HG03039 (cell line): ENCODE results near the gene PACRG.

Source experiments
- ATAC-seq: cut with Tn5 transposase; IDR thresholded peaks from one replicate; pipeline ENCODE4 v1.9.1; 2021; ENCODE audit warnings: mild to moderate bottlenecking, moderate library complexity; ENCODE audit not compliant: unreplicated experiment

PACRG gene

DNA sequence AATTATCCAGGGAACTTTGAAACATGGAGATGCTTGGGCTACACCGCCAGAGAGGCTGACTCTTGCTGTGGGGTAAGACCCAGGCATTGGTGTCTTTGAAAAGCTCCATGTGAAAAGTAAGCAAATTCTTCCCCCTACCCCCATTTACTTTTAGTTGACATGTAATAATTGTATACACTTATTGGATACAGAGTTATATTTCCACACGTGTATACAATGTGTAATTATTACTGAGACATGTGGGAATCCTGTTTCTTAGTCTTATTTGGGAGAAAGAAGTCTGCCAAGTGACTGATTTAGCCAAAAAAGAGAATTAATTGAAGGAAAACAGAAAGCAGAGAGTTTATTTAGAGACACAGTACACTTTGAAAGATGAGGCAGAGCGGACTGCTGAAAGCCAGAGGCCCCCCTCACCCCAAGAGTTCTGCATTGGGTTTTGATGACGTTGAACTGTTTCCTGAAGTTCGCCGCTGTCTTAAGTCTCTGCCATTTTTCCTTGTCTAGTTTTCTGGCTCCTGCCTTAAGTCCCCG is 193.8 kb downstream of the PACRG start:
- no peak for ATAC-seq

DNA sequence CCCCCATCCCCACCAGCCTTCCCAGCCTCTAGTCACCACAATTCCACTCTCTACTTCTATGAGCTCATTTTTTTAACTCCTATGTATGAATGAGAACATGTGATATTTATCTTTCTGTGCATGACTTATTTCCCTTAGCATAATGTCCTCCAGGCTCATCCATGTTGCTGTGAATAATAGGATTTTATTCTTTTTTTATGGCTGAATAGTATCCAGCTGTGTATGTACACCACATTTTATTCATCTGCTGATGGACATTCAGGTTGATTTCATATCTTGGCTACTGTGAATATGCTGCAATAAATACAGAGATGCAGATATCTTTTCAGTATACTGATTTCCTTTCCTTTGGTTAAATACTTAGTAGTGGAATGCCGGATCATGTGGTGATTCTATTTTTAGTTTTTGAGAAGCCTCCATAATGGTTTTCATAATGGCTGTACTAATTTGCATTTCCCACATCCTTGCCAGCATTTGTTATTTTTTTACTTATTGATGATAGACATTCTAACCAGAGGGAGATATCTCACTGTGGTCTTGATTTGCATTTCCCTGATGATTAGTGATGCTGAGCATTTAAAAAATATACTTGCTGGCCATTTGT is 194.9 kb downstream of the PACRG start:
- ATAC-seq: no peak

DNA sequence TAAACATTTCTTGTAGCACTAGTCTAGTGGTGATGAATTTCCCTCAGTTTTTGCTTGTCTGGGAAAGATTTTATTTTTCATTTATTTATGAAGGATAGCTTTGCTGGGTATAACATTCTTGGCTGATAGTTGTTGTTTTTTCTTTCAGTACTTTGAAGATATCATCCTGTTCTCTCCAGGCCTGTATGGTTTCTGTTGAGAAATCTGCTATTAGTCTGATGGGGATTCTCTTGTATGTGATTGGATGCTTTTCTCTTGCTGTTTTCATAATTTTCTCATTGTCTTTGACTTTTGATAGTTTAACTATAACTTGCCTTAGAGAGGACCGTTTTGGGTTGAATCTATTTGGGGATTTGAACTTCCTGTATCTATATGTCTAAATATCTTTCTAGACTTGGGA is 207.1 kb downstream of the PACRG start:
- no peak for ATAC-seq

DNA sequence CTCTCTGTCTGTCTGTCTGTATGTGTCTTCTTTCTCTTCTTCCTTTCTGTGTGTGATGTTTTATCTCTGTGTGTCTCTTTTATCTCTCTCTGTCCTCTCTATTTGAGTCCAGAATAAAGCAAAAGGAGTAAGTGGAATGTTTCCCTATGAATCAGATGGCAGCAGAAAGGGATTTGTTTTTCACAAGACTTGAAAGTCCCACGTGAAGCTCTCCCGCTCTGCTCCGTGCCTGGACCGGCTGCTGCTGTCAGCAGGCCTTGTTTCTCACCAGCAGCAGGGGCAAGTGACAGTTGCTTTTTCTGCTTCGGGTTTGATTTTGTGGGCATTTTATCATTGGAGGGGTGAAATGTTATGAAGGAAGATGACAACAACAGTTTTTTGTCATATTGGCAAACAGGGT is 212.7 kb downstream of the PACRG start:
- no peak for ATAC-seq

DNA sequence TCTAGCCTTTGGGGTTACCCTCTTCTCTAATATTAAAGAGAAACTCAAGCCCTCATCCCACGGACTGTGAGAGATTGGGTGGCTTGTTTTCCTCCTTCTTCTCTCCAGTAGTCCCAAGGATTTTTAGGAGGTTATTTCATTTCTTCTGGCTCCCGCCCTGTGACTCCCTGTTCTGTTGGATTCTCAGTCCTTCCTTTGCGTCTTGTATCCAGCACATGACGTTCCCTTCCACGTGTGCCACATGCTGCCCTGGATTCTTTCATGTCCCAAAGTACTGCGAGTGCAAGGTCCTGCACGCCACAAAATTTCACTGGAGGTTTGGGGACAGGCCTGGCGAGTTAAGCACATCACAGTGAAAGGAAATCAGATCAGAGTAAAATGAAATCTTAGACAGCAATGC is 213.4 kb downstream of the PACRG start:
- no peak for ATAC-seq

DNA sequence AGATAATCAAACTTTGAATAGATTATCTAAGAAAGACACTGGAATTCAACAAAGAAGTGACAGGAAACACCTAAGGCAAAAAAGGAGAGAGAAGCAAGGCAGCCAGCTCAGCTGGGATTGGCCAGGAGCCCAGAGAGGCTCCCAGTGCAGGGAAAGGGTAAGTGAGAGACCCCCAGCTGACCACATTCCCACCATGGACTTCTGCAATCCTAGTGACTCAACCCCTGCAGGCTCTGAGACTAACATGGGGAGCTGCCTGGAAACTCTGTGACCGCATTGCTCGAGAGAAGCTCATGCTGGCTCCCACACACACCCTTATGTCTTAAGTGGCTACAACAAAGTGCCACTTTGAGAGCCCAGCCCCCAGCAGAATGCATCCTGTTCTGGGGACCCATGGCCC is 215.1 kb downstream of the PACRG start:
- no peak for ATAC-seq

DNA sequence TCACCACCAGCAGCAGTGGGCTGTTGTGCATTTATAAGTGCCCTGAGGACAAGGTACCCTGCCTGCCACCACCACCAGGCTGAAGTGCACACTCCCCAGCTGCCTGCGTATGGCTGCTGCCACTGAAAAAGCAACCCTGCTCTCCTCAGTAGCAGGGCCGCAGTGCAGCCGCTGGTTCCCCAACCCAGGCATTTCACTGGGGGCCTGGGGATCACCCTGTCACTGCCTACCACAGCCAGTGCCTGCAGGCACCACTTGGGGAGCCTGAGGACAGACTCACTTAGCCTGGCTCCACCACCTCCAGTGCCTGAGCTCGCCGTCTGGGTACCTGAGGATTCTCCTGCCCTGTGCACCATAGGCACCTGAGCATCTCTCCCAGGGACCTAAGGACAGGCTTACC is 215.6 kb downstream of the PACRG start:
- ATAC-seq: no peak

DNA sequence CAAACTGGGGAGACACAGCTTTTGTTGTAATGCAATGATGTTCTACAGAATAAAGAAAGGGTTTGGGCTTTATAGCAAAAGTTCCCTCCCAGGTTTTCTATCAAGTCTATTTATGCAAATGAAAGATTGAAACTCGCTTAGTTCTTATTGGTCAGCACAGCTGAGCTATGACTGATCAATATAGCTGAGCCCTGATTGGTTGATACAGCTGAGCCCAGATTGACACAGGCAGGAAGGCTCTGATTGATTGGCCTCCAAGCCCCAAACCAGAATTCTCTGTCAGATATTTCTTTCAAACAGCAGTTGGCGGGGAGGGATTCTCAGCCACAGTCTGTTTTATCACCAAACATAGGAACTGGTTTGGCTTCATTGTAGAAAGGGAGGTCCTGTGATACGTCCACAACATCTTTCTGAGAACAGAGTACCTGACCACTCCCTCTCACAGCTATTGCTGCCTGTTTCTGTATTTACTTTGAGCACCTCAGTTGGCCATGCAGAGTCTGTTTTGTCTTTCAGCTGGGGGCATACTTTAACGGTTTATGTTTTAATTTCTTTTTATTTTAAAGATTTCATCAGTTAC is 223.5 kb downstream of the PACRG start:
- ATAC-seq: no peak

DNA sequence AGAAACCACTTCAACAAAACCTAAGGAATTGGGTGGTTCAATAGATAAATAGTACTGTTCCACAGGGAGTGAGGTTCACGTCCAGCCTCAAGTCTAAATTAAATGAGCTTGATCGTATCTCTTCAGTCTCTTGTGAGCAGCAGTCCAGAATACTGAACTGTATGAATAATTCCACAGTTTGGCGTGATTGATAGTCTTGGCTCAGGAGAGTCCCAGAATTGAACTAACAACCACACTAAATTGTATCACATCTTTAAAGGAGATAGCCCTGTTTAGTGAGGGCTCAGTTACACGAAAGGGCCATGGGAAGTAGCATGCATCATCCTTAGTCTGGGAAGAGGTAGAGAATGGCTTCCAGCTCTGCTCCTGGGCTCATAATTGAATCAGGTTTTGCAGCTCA is 224.6 kb downstream of the PACRG start:
- no peak for ATAC-seq

DNA sequence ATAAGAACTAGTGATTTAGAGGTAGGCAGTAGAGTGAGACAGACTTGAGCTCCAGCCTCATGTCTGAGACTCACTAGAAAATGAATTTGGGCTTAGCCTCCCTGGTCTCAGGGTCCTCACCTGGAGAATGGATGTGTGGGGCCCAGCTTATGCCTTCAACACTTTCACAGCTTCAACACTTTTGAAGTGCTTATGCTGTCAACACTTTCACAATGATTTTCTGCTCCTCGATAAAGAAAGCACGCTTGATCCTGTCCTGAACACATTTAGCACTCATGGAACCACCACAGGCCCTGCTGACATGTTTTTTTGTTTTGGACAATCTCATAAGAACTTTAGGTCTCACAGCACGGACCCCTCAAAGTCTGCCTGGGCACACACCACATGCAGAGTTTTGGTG is 229.3 kb downstream of the PACRG start:
- ATAC-seq: no peak

DNA sequence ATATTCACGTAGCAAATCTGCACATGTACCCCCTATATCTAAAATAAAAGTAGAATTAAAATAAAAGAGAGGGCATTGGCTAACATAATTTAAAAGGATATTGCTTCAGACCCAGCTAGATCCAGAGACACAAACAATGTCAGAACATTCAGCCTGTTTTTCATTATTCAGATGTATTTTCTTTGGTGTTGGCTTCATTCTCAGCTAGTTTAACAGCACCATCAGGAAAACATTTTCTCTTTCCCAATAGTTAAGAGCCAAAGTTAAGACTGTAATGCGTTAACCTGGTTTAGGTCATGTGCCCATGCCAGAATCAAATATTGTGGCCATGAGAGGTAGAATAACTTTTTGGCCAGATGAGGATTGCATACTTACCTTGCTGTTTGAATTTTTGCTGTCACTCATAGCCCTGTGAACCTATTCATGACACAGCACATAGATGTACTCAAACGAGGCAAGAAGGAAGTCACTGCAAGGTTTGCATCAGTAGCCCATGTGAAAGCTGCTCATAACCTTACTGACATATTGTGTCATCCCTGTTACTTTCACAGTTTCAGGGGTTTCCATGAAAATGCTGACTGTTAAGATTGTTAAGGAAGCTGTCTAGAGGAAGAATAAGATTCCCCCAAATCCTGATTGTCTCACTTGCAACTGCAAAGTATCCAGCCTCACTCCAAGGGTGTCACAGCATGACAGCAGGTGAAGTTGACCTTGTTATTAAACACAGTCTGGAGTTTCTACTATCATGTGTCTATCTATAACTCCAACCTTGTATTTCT is 233.1 kb downstream of the PACRG start:
- ATAC-seq: no peak

DNA sequence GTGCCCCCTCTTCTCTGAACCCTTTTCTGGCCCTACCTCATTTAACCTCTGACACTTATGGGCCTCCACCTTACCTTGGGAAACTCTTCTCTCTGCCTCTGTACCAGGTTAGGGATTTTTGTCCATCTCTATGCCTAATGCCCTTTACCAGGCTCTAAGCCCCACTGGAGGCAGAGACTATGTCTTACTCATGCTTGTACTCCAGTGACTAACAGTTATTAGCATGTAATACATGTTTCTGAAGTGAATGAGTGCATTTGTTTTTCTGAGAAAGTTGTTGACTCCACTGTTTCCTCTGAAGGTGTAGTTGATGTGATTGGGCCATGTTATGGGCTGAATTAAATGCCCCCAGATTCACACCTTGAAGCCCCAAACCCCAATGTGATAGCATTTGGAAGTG is 234.3 kb downstream of the PACRG start:
- ATAC-seq: no peak

DNA sequence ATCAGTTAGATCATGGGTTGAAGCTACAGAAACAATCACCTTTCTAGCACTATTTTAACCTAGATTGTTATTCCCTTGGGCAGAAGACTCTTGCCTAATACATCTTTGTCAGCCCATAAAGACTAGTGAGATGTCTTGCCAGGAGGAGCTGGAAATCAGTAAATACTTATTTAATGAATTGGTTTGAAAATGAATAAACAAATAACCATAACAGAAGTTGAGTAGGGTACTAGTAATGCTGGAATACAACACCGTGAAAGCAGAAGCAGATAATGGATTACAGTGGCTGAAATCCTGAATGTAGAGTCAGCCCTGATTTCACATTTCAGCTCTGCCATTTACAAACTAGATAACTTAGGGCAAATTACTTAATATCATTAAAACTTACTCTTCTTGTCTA is 236.1 kb downstream of the PACRG start:
- no peak for ATAC-seq

DNA sequence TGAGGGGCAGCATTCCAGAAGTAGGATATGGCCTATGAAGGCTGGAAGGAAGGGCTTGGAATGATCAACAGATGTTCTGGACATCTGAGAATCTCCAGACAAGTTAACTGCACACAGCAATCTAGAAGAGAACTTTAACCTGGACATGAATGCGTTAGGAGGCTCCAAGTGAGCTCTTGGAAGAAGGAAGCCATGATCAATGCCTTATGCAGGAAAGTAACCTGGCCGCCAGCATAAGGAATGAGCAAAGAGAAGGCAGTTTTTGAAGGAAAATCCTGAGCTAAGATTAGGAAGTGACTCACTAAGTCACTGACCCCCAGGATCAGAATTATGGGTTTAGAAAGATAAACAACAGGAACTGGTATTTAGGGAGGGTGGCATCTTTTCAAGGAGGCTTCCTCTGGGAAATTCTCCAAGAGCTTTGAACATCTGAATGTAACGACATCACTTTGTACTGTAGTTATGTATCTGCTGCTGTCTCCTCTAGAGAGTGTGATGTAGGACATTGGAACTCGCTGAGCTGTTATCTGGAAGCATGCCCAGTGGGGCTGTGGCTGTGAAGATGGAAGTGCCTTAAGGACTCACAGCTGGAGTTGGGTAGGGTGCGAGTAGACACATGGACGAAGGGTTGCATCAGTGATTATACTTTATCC is 236.8 kb downstream of the PACRG start:
- no peak for ATAC-seq

DNA sequence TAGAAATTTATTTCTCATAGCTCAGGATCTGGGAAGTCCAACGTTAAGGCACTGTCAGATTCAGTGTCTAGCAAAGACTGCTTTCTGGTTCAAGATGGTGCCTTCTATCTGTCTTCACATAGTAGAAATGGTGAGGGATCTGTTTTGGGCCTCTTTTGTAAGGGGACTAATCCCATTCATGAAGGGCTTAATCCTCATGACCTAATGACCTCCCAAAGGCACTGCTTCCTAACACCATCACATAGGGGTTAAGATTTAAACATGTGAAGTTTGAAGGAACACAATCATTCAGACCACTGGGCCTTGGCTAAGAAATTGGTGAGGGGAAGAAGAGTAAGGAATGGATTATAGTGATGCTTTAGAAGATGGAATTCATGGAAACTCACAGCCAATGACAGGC is 237.6 kb downstream of the PACRG start:
- ATAC-seq: no peak

DNA sequence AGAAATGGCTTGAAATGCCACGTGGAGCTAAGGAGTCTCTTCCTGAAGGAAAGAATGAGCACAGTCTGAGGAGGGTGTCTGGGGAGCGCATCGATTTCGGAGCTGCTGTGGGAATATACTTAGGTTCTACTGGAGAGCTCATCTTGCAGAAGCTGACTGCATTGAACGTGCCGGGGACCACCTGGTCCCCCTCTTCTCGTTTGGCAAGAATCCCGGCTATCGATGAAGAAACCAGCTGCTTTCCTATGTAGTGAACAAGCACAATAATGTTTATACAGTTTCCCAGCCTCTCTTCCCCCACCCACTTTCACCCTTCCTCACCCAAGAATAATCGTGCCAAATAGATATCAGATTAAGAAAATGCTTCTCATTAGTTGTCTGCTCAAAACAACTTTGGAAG is 242.5 kb downstream of the PACRG start:
- ATAC-seq: no peak

DNA sequence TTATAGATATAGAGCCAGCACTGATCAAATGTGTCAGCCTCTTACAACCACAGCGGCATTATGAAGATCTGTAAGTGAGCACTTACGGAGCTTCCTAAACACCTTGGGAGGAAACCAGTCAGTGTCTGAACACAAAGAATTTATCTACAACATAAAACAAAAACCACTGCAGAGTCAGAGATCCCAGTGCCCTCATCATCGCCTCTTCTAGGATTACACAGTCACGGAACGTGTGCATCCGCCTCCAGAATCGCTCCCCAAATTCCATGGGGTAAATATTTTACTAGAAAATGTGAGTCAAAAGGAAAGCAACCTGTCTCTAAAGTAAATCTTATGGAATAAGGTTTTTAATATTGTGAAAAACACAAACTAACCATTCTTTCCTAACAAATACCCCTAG is 243.6 kb downstream of the PACRG start:
- ATAC-seq: no peak

DNA sequence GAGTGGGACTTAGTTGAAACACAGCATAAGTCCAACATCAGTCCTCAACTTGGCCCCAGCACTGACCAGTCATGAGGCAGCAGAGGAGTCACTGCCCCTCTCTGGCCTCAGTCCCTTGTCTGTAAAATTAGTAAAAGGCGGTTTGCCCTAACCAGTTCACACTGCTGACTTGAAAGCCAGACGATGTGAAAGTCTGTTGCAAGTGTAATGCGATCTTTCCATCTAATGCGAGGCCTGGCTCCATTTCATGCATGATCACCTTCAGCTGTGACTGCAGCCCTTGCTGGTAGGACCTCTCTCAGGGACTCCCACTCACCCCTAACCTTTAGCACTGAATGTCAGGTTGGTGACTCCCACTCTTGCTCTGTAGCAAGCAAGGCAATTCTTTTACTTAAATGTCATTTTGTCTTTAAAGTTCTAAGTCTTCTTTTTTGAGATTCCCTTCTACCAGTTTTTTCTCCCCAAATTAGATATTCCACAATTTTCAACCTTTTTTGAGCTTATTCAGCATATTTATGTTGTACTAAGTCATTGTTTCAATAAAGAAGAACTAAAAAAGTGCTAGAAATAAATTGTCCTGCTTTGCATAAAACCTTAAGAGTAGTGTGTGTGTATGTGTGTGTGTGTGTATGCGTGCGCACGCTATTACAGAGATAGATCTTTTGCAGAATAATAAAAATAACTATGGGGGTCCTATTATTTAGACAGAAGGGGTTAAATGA is 245.5 kb downstream of the PACRG start:
- no peak for ATAC-seq

DNA sequence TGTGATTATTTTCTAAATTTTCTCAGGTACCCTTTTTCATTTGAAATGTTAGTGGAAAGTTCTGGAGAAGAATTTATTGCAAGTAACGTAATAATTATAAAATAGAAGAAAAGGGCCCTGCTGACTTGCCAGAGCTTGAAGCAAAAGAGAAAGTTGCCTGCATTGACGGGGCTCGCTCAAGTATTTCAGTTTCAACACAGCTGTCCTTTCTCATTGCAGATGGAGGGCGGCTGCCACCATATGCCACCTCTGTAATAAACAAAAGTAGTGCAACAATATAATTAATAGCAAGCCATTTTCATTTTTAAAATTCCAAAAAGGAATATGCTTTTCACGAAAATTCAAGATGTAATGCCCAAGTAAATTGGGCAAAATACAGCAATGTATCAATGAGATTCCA is 246.2 kb downstream of the PACRG start:
- ATAC-seq: no peak

DNA sequence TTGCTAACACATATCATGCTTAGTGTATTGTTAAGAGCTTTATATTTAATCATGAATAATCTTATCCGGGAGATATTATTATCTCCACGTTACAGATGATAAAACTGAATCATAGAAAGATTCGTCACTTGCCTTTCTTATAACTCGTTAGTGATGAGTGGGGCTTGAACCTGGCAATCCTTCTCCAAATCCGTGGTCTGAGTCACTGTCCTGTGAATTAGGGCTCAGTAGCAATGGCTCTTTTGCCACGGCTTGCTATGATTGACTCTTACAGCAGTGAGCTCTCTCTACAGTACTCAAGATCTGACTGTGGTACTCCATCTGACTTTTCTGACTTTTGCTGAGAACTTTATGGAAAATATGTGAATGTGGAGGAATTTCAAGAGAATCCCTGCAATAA is 246.9 kb downstream of the PACRG start:
- no peak for ATAC-seq

DNA sequence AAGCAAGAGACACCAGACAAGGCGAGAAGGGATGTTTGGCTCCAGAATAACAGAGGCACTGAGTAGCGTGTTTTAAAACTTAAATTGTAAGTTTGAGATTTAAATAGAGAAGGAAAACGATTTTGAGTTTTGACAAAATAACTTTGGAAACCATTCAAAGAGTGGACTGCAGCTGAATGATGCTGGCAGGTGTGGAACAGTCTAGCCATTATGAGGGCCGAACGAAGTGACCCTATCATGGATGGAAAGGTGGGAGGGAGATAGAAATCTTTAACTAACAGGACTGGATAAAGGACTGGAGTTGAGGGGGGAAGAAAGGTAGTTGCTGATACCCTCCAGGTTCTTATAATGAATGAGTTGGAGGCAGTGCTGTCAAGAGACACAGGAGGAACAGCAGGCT is 248.4 kb downstream of the PACRG start:
- no peak for ATAC-seq
